Transverse colon (tissue), 4 donors: ENCODE data around the gene DNASE1L2. TPM values are rescaled to one million over a fixed set of nuclear protein-coding genes. Genes with fewer than 3 reads are reported as not detected.
A peak's percentile ranks its signal among the peaks of the same experiment; 100 is the strongest.

Experiments used
- DNase-seq: peaks from one replicate; pipeline ENCODE4 v3.0.0-alpha.2; 2019
- H3K27ac ChIP-seq, 4 donors: fragments of 200-600 bp; sonication (generic); 2 replicates each; pipeline ENCODE4 v1.5.1; 2016 to 2018; ENCODE audit warnings: inconsistent platforms in 4 of 4
- H3K27me3 ChIP-seq: fragments of 200-600 bp; sonication (generic); 2 replicates; pipeline ENCODE4 v1.5.1; 2017; ENCODE audit warnings: inconsistent platforms
- H3K36me3 ChIP-seq, 4 donors: fragments of 200-600 bp; sonication (generic); 2 replicates each; pipeline ENCODE4 v1.5.1; 2017 to 2019; ENCODE audit warnings: inconsistent platforms in 4 of 4
- H3K4me1 ChIP-seq, 4 donors: fragments of 200-600 bp; sonication (generic); 2 replicates each; pipeline ENCODE4 v1.5.1; 2017 to 2020; ENCODE audit warnings: inconsistent platforms in 4 of 4
- H3K4me3 ChIP-seq, 4 donors: fragments of 200-600 bp; sonication (generic); 1 replicate in 1 of 4; 2 replicates in 3 of 4; pipeline versions ENCODE4 v1.5.1 to v1.6.1; 2017 to 2019; ENCODE audit warnings: inconsistent platforms in 4 of 4
- H3K9me3 ChIP-seq, 2 donors: fragments of 200-600 bp; sonication (generic); 2 replicates each; pipeline ENCODE4 v1.5.1; 2017 to 2019; ENCODE audit warnings: inconsistent platforms in 2 of 2
- EP300 ChIP-seq: sonication (generic); formaldehyde crosslinking; IDR thresholded peaks from one replicate; pipeline ENCODE4 v1.6.1; 2017; ENCODE audit warnings: antibody characterized with exemption, low read depth
- POLR2A ChIP-seq: fragments of 450-650 bp; IDR thresholded peaks from one replicate; pipeline ENCODE4 v1.6.1; 2016; ENCODE audit warnings: antibody characterized with exemption, mild to moderate bottlenecking, moderate library complexity
- POLR2AphosphoS5 ChIP-seq, 3 donors: sonication (generic); formaldehyde crosslinking; IDR thresholded peaks; one replicate each; pipeline ENCODE4 v1.6.1; 2016; ENCODE audit warnings: antibody characterized with exemption in 3 of 3
- WGBS, 2 donors: methylation state at CpG; one replicate each; pipeline ENCODE4 v1.1.5; 2018; ENCODE audit warnings: low coverage in 1 of 2; 5-methylcytosine and 5-hydroxymethylcytosine counted together
- in situ Hi-C, 4 donors: fragments of 200-750 bp; cut with MboI; loops; one replicate each; pipeline versions ENCODE4 v1.15.0 to v1.15.1; 2017; ENCODE audit warnings: low sequenced_read_pairs in 3 of 4, low pct_ligation_motif_present in 1 of 4, low pct_unique_long_range_greater_than_20kb in 1 of 4
- intact Hi-C: fragments of 100-400 bp; cut with DNase I; formaldehyde crosslinking; loops from one replicate; pipeline ENCODE4 v1.15.1; 2023; ENCODE audit warnings: low total_unique reads
- total RNA-seq, 4 donors: library from RNA; depleted of rRNA; stranded (reverse); fragments of >200 nt; gene quantifications; one replicate each; pipeline ENCODE4 v1.1.0, GENCODE V29; 2016
- TF ChIP-seq, protein P1 (sequence below), 5 experiments: fragments of 200-600 bp in 3 of 5; fragments of 450-650 bp in 2 of 5; sonication (generic) in 3 of 5; IDR thresholded peaks; 1 replicate in 2 of 5; 2 replicates in 3 of 5; pipeline ENCODE4 v1.5.1; 2016 to 2017; ENCODE audit warnings: antibody characterized with exemption in 5 of 5, inconsistent platforms in 3 of 5, mild to moderate bottlenecking in 2 of 5, moderate library complexity in 1 of 5

DNASE1L2 gene
- total RNA-seq, 4 donors from 2014 or later: 0.55 to 3.0 (median 0.64) TPM; not detected in 1

DNA sequence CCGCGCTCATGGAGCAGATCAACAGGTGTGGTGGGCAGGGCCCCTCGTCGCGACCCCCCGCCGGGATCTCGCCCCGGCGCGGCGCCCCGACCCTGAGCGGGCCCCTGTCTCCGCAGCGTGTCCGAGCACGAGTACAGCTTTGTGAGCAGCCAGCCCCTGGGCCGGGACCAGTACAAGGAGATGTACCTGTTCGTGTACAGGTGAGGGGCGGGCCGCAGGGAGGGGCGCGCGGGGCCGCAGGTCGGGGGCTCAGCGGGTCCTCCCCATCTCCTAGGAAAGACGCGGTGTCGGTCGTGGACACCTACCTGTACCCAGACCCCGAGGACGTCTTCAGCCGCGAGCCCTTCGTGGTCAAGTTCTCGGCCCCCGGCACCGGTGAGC lies 848 bp downstream of the DNASE1L2 start:
- TF ChIP-seq POLR2A: no peak
- TF ChIP-seq, protein P1, sequence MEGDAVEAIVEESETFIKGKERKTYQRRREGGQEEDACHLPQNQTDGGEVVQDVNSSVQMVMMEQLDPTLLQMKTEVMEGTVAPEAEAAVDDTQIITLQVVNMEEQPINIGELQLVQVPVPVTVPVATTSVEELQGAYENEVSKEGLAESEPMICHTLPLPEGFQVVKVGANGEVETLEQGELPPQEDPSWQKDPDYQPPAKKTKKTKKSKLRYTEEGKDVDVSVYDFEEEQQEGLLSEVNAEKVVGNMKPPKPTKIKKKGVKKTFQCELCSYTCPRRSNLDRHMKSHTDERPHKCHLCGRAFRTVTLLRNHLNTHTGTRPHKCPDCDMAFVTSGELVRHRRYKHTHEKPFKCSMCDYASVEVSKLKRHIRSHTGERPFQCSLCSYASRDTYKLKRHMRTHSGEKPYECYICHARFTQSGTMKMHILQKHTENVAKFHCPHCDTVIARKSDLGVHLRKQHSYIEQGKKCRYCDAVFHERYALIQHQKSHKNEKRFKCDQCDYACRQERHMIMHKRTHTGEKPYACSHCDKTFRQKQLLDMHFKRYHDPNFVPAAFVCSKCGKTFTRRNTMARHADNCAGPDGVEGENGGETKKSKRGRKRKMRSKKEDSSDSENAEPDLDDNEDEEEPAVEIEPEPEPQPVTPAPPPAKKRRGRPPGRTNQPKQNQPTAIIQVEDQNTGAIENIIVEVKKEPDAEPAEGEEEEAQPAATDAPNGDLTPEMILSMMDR (IDR thresholded peaks at IDR 0.05): no peak
- H3K27ac ChIP-seq: no peak overlapping the region
- peaks cover 13 to 38% (median 23%) of the 10 kb centered on the region in 4 donors for H3K4me1 ChIP-seq
- in situ Hi-C loops: no loop called here
- peaks cover 36% of the 10 kb centered on the region for H3K27me3 ChIP-seq
- H3K9me3 ChIP-seq: no peaks in the 10 kb centered on the region
- no peak for DNase-seq
- peaks cover 0 to 33% (median 9%) of the 10 kb centered on the region in 4 donors for H3K36me3 ChIP-seq
- WGBS, 2 donors: 60% methylated on average over 1 of the region's 40 CpGs; no CpG with 5 or more reads in 1 of the 2 donors
- intact Hi-C loops: loop anchor here (10.0 kb wide), 1 partner anchor 232 kb away; the partner anchor contains the start of gene ZNF598
- H3K4me3 ChIP-seq: peak overlapping the region in 2 of 4 donors; percentile 4 to 12

DNA sequence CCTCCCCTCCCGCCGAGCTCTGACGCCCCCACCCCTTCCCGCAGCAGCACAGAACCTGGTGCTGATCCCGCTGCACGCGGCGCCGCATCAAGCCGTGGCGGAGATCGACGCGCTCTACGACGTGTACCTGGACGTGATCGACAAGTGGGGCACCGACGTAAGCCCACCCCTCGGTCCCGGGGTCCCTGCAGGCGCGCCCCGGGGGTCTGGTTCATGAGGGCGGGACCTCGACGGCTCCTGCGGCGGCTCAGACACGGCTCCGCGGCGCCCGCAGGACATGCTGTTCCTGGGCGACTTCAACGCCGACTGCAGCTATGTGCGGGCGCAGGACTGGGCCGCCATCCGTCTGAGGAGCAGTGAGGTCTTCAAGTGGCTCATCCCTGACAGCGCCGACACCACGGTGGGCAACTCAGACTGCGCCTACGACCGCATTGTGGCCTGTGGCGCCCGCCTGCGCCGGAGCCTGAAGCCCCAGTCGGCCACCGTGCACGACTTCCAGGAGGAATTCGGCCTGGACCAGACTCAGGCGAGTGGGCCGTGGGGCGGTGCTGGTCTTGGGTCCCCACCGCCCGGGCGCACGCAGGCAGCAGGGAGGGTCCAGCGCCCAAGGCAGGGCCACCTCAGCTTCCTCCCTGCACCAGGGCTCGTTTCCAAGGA lies 1.4 kb downstream of the DNASE1L2 start:
- peak in 1 of 3 donors; percentile 40 for TF ChIP-seq POLR2AphosphoS5 (IDR thresholded peaks at IDR 0.05)
- TF ChIP-seq, protein P1 (IDR thresholded peaks at IDR 0.05): no peak
- TF ChIP-seq POLR2A: no peak
- no peak for TF ChIP-seq EP300
- no peaks in the 10 kb centered on the region for H3K9me3 ChIP-seq
- no peak overlapping the region for H3K27ac ChIP-seq
- in situ Hi-C loops (no loop called here), intact Hi-C loops (loop anchor here (10.0 kb wide), 1 partner anchor 233 kb away; the partner anchor contains the start of gene ZNF598)
- H3K27me3 ChIP-seq: peaks cover 36% of the 10 kb centered on the region
- H3K36me3 ChIP-seq: peaks cover 0 to 30% (median 8%) of the 10 kb centered on the region in 4 donors
- DNase-seq: no peak
- WGBS, 2 donors: no CpG with 5 or more reads among the region's 65 CpGs
- peaks cover 13 to 38% (median 23%) of the 10 kb centered on the region in 4 donors for H3K4me1 ChIP-seq
- H3K4me3 ChIP-seq: no peak overlapping the region

DNA sequence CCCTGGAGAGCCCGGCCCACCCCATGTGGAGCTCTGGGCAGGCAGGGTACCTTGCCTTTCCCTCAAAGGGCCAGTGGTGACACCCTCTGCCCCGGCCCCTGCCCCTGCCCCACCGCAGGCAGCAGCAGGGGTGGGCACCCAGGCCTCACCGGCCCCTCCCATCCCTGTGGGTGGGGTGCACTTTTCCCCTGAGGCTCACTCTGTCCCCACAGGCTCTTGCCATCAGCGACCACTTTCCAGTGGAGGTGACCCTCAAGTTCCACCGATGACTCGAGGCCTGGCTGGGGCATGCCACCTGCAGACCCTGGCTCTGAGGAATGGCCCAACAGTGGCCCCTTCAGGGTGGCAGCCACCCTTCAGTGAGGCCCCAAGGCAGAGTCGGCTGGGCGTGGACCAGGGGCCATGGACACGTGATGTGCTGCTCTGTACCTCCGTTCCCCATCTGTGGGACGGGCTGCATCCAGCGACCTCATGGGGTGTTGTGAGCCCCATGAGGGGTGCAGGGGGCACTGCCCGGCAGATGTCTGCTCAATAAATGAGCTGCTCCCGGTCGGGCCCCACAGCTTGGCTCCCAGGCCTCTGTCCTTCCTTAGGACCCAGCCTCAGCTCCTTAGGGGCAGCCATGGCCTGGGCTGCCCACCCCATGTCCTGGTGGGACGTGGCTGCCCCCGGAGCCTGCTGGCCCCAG lies 2.0 kb downstream of the DNASE1L2 start:
- WGBS, 2 donors: 56% methylated on average over 16 of the region's 18 CpGs; no CpG with 5 or more reads in 1 of the 2 donors
- peaks cover 36% of the 10 kb centered on the region for H3K27me3 ChIP-seq
- H3K4me3 ChIP-seq: no peak overlapping the region
- TF ChIP-seq POLR2A (no peak), POLR2AphosphoS5 (IDR thresholded peaks at IDR 0.05) (peak in 1 of 3 donors; percentile 28)
- TF ChIP-seq, protein P1 (IDR thresholded peaks at IDR 0.05): no peak
- H3K27ac ChIP-seq: no peak overlapping the region
- peaks cover 13 to 38% (median 23%) of the 10 kb centered on the region in 4 donors for H3K4me1 ChIP-seq
- in situ Hi-C loops: no loop called here
- no peaks in the 10 kb centered on the region for H3K9me3 ChIP-seq
- intact Hi-C loops: loop anchor here (10.0 kb wide), 1 partner anchor 233 kb away; the partner anchor contains the start of gene ZNF598
- no peak for DNase-seq
- H3K36me3 ChIP-seq: peaks cover 0 to 29% (median 8%) of the 10 kb centered on the region in 4 donors
